Mammary epithelial cell (primary cell): Measurements from ENCODE around the gene UTY.

ENCODE experiments used
- CTCF ChIP-seq, 2 donors: IDR thresholded peaks in 1 of 2; conservative IDR thresholded peaks in 1 of 2; 2 replicates each; pipeline ENCODE4 v1.5.1; 2011 to 2012; ENCODE audit warnings: inconsistent platforms in 2 of 2, low read length in 2 of 2, mild to moderate bottlenecking in 2 of 2, control low read depth in 1 of 2, low read depth in 1 of 2; ENCODE audit not compliant: insufficient read depth in 1 of 2; ENCODE audit errors: extremely low read depth in 1 of 2
- EZH2 ChIP-seq: IDR thresholded peaks from 2 replicates; pipeline ENCODE4 v1.6.1; 2012; ENCODE audit warnings: low read length, inconsistent platforms, borderline replicate concordance

GRCh38 chrY:13345549-13345948 lies 134.3 kb downstream of the UTY start:
- TF ChIP-seq EZH2 (no peak), CTCF (conservative IDR thresholded peaks at IDR 0.05 in 1 of 2, IDR thresholded peaks at IDR 0.05 in 1 of 2; ENCODE audit: extremely low read depth in 1 of 2, insufficient read depth in 1 of 2, low read depth in 1 of 2, low read length in 2 of 2) (no peak)
